ENCODE measurements around the gene RAPGEFL1.
A peak's percentile ranks its signal among the peaks of the same experiment; 100 is the strongest.
"Not testable (repeated sequence)": the region's sequence is repeated elsewhere in the genome, so short reads cannot be mapped to it uniquely, and the experiment has no call there.

RAPGEFL1 gene

GRCh38 chr17:40177275-40177874 is at the start of gene RAPGEFL1:
TSS of gene RAPGEFL1 (plus strand) at chr17:40177470. CDS start at chr17:40177862, 392 bp downstream.
- DNase-seq (ENCODE audit: low read depth), result peak; percentile 44

DNA sequence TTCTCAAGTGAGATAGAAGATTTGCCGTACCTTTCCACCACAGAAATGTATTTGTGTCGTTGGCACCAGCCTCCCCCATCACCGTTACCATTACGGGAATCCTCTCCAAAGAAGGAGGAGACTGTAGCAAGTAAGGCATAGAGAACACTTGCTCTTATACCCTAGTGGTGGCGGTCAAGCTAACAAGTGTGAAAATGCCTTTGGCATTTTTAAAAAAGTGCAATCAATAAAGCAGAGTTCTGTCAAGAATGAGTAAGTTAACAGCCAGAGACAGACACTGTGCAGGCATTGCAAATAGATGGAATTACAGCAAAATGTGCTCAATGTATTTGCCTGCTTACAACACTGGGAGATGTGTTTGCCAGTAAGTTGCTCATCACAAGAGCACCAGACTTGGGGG is 47.8 kb upstream of the RAPGEFL1 start:
- DNase-seq (ENCODE audit: low read depth), result no peak

DNA sequence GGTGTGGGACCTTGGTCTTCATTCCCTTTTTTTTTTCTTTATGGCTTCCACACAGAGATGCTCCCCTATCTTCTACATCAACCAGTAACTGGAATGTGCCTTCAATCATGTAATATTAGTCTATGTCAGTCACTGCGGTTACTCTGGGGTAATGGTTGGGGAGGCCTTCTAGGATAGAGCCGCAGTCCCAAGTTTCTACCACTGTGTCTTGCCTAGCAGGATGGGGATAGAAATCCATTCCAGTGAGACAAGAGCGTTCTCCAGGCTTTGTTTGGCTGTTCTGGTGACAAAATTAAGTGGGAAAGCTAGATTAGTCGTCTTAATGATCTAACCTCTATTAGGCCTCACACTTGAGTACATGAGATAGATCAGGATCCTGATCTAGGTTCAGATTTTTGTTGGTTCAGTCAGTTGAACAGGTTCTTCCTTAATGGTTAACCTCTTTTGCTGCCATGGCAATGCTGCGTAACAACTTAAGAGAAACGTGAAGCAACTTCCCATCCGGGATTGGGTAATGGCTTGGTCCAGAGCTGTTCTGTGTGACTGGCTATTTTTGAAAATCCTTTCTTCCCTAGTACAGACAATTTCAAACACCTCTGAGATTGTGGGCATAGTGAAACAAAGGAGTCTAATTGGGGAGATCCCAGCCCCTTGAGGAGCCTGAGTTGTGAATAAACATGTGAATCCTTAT is 46.8 kb upstream of the RAPGEFL1 start:
- DNase-seq (ENCODE audit: low read depth), result peak; percentile 69

- DNase-seq (ENCODE audit: low read depth), result no peak
These were observed 43.1 kb upstream of the RAPGEFL1 start for GRCh38 chr17:40134184-40134583.

DNA sequence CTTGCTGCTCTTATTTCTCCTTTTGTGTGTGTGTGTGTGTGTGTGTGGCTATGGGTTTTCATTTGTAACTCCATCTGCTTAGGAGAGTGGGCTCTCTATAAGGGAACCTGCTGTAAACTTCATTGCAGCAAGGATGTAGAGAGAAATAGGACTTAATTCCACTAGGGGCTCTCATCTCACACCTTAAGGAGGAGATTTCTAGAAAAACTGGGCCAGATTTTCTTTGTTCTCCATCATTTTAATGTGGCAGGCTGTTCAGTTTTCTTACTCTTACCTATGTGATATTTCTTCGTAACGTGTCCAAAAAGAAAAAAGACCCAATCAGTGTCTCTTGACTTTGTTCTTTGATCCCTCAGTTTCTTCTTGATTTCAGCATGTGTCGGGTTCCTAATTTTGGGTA is 41.5 kb upstream of the RAPGEFL1 start:
- DNase-seq (ENCODE audit: low read depth), result no peak

DNA sequence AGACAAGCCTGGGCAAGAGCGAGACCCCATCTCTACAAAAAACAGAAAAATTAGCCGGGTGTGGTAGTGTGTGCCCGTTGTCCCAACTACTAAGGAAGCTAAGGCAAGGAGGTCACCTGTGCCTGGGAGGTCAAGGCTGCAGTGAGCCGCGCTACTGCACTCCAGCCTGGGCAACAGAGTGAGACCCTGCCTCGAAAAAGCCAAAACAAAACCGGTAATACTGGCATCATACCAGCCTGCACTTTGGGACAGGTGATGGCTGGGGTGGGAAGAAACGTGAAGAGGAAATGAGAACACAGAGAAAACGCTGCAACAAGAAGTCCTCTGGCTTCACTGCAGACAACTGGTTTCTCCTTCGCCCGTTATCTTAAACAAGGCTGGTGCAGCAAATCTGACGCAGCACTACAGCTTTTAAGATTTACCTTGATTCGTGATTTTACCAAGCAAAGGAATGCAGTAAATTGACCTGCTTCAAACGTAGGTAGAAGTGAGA is 37.7 kb upstream of the RAPGEFL1 start:
- DNase-seq (ENCODE audit: low read depth), result no peak

DNA sequence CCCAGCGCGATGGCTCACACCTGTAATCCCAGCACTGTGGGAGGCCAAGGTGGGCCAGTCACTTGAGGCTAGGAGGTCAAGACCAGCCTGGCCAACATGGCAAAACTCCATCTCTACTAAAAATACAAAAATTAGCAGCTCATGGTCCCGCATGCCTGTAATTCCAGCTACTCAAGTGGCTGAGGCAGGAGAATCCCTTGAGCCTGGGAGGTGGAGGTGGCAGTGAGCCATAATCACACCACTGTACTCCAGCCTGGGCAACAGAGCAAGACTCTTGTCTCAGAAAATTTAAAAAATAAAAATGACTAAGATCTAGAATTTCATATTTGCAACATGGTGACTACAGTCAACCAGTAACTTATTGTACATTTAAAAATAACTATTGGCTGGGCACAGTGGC is 34.1 kb upstream of the RAPGEFL1 start:
- DNase-seq (ENCODE audit: low read depth), result not testable (repeated sequence)

DNA sequence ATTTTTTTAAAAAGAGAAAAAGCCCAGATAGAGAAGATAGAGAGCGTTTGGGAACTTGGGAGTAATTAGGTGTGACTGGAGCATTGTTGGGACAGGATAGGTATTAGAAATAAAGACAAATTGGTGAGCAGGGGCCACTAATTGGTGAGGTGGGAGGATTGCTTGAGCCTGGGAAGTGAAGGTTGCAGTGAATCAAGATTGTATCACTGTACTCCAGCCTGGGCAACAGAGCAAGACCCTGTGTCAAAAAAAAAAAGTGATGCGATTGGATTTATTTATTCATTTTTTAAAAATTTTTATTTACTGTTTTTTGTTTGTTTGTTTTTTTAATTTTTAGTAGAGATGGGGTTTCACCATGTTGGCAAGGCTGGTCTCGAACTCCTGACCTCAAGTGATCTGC is 31.8 kb upstream of the RAPGEFL1 start:
- DNase-seq (ENCODE audit: low read depth), result no peak

- no peak for DNase-seq (ENCODE audit: low read depth)
These were observed 28.7 kb upstream of the RAPGEFL1 start for GRCh38 chr17:40148527-40148926.

GRCh38 chr17:40150276-40150675 is 27.0 kb upstream of the RAPGEFL1 start:
- DNase-seq (ENCODE audit: low read depth), result no peak

DNA sequence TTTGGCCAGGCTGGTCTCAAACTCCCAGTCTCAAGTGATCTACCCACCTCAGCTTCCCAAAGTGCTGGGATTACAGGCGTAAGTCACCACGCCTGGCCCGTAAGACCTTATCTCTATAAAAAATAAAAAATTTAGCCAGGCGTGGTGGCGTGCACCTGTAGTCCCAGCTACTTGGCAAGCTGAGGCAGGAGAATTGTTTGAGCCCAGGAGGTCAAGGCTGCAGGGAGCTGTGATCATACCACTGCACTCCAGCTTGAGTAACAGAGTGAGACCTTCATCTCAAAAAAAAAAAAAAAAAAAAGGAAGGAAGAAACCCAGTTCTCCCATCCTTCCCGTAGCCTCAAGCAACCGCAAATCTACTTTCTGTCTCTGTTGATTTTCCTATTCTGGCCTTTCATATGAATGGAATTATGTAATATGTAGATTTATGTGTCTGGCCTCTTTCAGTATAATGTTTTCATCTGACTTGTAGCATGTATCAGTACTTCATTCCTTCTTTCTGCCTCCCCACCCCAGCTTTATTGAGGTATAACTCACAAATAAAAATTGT is 25.8 kb upstream of the RAPGEFL1 start:
- no peak for DNase-seq (ENCODE audit: low read depth)

DNA sequence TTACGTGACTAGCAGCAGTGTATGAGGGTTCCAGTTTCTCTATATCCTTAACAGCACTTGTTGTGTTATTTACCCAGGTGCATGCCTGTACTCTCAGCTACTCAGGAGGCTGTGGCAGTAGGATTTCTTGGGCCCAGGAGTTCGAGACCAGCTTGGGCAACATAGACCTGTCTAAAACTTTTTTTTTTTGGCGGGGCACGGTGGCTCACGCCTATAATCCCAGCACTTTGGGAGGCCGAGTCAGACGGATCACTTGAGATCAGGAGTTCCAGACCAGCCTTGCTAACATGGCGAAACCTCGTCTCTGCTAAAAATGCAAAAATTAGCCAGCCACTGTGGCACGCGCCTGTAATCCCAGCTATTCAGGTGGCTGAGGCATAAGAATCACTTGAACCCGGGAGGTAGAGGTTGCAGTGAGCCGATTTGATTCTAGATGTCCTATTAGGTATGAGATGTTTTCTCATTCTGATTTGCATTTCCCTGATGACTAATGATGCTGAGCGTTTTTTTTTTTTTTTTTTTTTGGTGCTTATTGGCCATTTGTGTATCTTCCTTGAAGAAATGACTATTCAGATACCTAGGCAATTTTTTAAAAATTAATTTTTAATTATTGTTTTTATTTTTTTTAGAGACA is 23.6 kb upstream of the RAPGEFL1 start:
- DNase-seq (ENCODE audit: low read depth), result no peak

GRCh38 chr17:40157973-40158372 is 19.3 kb upstream of the RAPGEFL1 start:
- DNase-seq (ENCODE audit: low read depth), result peak; percentile 37

DNA sequence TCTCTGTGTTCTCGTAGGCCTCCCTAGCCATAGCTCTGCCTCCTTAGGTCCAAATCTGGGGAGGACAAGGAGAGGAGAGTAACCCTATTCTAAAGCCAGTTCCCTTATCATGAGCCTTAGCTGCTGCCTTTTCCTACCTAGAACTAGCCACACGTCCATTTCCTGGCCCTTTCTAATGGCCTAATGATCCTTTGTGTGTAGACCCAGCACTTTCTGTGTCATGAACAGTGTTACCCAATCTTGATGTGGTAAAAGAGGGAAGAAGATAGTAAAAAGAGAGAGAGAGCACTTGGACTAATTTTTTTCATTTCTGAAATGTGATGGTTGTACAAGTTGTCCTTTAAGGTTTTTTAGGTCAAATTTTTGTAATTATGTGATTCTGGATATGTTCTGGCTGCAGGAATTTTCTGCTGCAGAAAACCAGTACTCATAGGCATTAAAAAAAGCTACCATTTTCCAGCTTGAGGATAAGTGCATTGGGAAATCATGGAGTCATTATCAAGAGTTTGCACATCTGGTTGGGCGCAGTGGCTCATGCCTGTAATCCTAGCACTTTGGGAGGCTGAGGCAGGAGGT is 18.7 kb upstream of the RAPGEFL1 start:
- DNase-seq (ENCODE audit: low read depth), result no peak

- DNase-seq (ENCODE audit: low read depth), result no peak
These were observed 17.8 kb upstream of the RAPGEFL1 start for GRCh38 chr17:40159456-40159855.

GRCh38 chr17:40167685-40168261 is 9.5 kb upstream of the RAPGEFL1 start:
- no peak for DNase-seq (ENCODE audit: low read depth)

- DNase-seq (ENCODE audit: low read depth), result peak; percentile 61
These were observed 8.9 kb upstream of the RAPGEFL1 start for GRCh38 chr17:40168262-40168832.

GRCh38 chr17:40170325-40170724 is 6.9 kb upstream of the RAPGEFL1 start:
- no peak for DNase-seq (ENCODE audit: low read depth)

DNA sequence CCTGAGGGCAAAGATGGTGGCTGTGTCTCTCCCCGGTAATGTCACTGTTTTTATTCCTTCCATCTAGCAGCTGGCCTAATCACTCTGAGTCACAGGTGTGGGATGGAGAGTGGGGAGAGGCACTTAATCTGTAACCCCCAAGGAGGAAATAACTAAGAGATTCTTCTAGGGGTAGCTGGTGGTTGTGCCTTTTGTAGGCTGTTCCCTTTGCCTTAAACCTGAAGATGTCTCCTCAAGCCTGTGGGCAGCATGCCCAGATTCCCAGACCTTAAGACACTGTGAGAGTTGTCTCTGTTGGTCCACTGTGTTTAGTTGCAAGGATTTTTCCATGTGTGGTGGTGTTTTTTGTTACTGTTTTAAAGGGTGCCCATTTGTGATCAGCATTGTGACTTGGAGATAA is 5.5 kb upstream of the RAPGEFL1 start:
- DNase-seq (ENCODE audit: low read depth), result no peak

DNA sequence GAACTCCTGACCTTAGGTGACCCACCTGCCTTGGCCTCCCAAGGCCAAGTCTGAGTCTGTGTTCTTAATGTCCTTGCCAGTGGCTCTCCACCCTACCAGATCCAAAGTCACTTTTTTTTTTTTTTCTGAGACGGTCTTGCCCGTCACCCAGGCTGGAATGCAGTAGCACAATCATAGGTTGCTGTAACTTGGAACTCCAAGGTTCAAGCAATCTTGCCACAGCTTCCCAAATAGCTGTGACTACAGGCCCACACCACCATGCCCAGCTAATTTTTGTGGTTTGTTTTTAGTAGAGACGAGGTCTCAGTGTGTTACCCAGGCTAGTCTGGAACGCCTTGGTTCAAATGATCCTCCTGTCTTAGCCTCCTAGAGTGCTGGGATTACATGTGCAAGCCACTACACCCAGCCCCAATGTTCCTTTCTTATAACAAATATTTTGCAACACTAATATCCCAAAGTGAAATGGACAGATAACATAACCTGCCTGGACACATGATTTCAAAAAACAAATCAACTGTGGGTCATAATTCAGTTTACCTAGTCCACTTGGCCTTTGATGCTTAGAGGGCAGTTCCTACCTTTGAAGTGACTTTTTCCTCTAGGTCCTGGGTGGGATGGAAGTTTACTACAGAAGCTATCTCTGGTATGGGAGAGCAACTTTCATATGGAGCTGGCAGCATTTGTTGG is 4.0 kb upstream of the RAPGEFL1 start:
- DNase-seq (ENCODE audit: low read depth), result no peak

DNA sequence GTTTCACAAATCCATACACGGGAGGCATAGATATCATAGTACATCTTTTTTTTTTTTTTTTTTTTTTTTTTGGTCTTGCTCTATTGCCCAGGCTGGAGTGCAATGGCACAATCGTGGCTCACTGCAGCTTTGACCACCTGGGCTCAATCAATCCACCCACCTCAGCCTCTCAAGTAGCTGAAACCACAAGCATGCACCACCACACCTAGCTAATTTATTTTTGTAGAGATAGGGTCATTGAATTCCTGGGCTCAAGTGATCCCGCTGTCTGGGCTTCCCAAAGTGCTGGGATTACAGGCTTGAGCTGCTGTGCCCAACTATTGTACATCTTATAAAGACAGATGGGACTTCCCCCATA is 3.5 kb upstream of the RAPGEFL1 start:
- DNase-seq (ENCODE audit: low read depth), result no peak
